Measurements from ENCODE around the gene NOD2. TPM values are rescaled to one million over a fixed set of nuclear protein-coding genes. Genes with fewer than 3 reads are reported as not detected.

Gene NOD2
- total RNA-seq, 3 donors from 2014 or later, result 2.9 to 6.2 (median 3.9) TPM

DNA sequence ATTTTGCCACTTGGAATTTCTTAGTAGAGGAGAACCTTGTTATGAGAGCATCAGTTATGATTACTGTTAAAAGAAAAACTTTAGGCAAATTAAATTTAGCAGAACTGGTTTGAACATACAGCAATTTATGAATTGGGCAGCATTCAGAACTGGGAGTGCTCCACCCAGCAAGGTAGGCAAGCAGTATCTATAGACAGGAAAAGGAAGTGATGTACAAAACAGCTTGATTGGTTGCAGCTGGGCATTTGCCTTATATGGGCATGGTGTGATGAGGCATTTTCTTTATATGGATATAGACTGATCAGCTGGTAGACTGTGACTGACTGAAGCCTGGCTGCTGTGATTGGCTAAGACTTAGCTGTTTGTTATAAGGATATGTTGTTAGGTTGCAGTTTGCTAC is 30.9 kb downstream of the NOD2 start:
- ATAC-seq, result no peak
- H3K4me3 Mint-ChIP-seq, result no peak overlapping the region
- H3K36me3 Mint-ChIP-seq (ENCODE audit: insufficient read depth), result peaks cover 26% of the 10 kb centered on the region

DNA sequence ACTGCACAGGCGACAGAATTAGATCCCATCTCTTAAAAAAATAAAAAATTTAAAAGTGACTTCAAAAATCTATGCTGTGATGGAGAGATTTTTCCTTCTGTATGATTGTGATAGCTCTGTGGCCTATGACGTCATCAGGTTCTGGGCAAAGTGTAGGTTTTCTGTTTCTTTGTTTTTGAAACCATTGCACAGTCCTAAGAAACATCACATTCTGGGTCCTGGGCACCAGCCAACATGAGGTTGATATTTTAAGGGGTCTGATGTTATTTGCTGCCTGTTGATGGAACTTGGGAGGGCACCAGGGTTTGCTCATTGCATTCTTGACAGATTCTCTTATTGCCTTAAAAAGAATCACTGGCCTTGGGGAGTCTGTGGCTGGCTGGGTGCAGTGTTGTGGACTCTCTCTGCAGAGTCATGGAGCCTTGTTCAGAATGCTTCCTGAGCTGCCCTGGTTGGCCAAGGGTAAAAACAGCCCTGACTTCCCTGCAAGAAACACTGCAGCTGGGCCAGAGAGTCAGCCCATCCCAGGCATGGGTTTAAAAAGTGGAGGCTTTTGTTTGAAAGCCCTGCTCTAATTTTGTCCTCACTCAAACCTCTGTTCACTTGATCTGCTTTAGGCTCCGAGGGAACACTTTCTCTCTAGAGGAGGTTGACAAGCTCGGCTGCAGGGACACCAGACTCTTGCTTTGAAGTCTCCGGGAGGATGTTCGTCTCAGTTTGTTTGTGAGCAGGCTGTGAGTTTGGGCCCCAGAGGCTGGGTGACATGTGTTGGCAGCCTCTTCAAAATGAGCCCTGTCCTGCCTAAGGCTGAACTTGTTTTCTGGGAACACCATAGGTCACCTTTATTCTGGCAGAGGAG is 38.0 kb downstream of the NOD2 start:
- no peaks in the 10 kb centered on the region for H3K27me3 Mint-ChIP-seq (ENCODE audit: low read depth)
- DNase-seq (no peak), ATAC-seq (peak; percentile 59 to 70)
- H3K4me1 Mint-ChIP-seq (ENCODE audit: low read depth), result peaks cover 24% of the 10 kb centered on the region
- H3K36me3 Mint-ChIP-seq (ENCODE audit: insufficient read depth), result peaks cover 5% of the 10 kb centered on the region
- H3K9me3 Mint-ChIP-seq, result no peaks in the 10 kb centered on the region
- no peak overlapping the region for H3K4me3 Mint-ChIP-seq

More for the DNA sequence above, 30.9 kb downstream of the NOD2 start:
- Mint-ChIP-seq H3K4me1 (ENCODE audit: low read depth) (peaks cover 27% of the 10 kb centered on the region), H3K27me3 (ENCODE audit: low read depth) (no peaks in the 10 kb centered on the region), H3K9me3 (peaks cover 12% of the 10 kb centered on the region)
- no peak for DNase-seq

- no peaks in the 10 kb centered on the region for H3K27me3 Mint-ChIP-seq (ENCODE audit: low read depth)
- no peaks in the 10 kb centered on the region for H3K9me3 Mint-ChIP-seq
- ATAC-seq, result no peak
- peaks cover 5% of the 10 kb centered on the region for H3K36me3 Mint-ChIP-seq (ENCODE audit: insufficient read depth)
- no peak overlapping the region for H3K4me3 Mint-ChIP-seq
- no peak for DNase-seq
- H3K4me1 Mint-ChIP-seq (ENCODE audit: low read depth), result peaks cover 31% of the 10 kb centered on the region
Measured at GRCh38 chr16:50731989-50732832, 38.8 kb downstream of the NOD2 start.

DNA sequence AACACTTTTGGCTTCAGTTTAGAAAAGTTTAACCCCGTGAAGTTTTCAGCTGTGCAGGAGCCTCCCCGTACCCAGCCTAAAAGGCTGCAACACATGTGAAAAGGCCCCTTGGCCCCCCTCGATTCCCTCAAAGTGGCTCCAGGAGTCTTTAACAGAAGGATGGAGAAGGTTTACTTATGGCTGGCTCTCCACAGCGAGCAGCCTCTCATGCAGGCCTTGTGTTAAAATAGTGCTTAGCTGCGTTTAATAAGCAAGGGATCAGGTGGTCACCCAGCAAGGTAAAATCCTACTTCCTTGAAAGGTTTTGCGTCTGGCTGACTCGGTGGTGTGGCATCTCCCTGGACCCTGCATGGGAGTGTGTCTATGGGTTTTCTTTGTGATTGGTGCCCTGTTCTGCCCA is 40.1 kb downstream of the NOD2 start:
- DNase-seq (no peak), ATAC-seq (no peak)
- peaks cover 33% of the 10 kb centered on the region for H3K4me1 Mint-ChIP-seq (ENCODE audit: low read depth)
- H3K27me3 Mint-ChIP-seq (ENCODE audit: low read depth), result no peaks in the 10 kb centered on the region
- H3K9me3 Mint-ChIP-seq, result no peaks in the 10 kb centered on the region
- peaks cover 8% of the 10 kb centered on the region for H3K36me3 Mint-ChIP-seq (ENCODE audit: insufficient read depth)
- no peak overlapping the region for H3K4me3 Mint-ChIP-seq

- no peak for DNase-seq
- peaks cover 11% of the 10 kb centered on the region for H3K36me3 Mint-ChIP-seq (ENCODE audit: insufficient read depth)
- H3K27me3 Mint-ChIP-seq (ENCODE audit: low read depth), result no peaks in the 10 kb centered on the region
- ATAC-seq, result peak in 1 of 2 donors; percentile 9
- H3K4me3 Mint-ChIP-seq, result no peak overlapping the region
- H3K9me3 Mint-ChIP-seq, result no peaks in the 10 kb centered on the region
- peaks cover 41% of the 10 kb centered on the region for H3K4me1 Mint-ChIP-seq (ENCODE audit: low read depth)
Measured at GRCh38 chr16:50735629-50736122, 42.3 kb downstream of the NOD2 start.

- Mint-ChIP-seq H3K4me1 (ENCODE audit: low read depth) (peaks cover 43% of the 10 kb centered on the region), H3K9me3 (no peaks in the 10 kb centered on the region)
- no peak for ATAC-seq
Measured at GRCh38 chr16:50736448-50736847, 43.0 kb downstream of the NOD2 start.

GRCh38 chr16:50737420-50737959 is 44.1 kb downstream of the NOD2 start:
- H3K9me3 Mint-ChIP-seq, result no peaks in the 10 kb centered on the region
- no peak for ATAC-seq

More at GRCh38 chr16:50736448-50736847, 43.0 kb downstream of the NOD2 start:
- Mint-ChIP-seq H3K4me3 (no peak overlapping the region), H3K27me3 (ENCODE audit: low read depth) (no peaks in the 10 kb centered on the region), H3K36me3 (ENCODE audit: insufficient read depth) (peaks cover 11% of the 10 kb centered on the region)
- DNase-seq, result no peak

DNA sequence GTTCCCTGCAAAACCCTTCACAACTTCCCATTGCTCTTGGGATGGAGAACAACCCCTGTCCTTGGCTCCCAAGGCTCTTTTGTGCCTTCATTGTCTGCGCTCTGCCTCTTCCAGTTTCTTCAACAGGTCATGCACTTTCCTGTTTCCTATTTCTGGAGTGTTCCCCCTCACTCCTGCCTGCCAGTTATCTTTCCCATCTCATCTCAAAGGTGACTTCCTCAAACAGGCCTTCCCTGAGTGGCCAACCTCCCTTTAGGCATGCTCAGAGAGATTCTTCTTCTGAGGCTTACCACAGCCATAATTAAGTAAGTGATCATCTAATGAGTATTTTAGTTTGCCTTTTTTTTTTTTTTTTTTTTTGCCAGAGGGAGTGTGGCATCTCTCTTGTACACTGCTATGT is 45.6 kb downstream of the NOD2 start:
- ATAC-seq (no peak), DNase-seq (no peak)
- H3K4me3 Mint-ChIP-seq, result no peak overlapping the region
- H3K9me3 Mint-ChIP-seq, result no peaks in the 10 kb centered on the region
- H3K4me1 Mint-ChIP-seq (ENCODE audit: low read depth), result peaks cover 46% of the 10 kb centered on the region
- peaks cover 8% of the 10 kb centered on the region for H3K36me3 Mint-ChIP-seq (ENCODE audit: insufficient read depth)
- H3K27me3 Mint-ChIP-seq (ENCODE audit: low read depth), result no peaks in the 10 kb centered on the region

More at GRCh38 chr16:50737420-50737959, 44.1 kb downstream of the NOD2 start:
- peaks cover 39% of the 10 kb centered on the region for H3K4me1 Mint-ChIP-seq (ENCODE audit: low read depth)
- H3K27me3 Mint-ChIP-seq (ENCODE audit: low read depth), result no peaks in the 10 kb centered on the region
- no peak for DNase-seq
- H3K4me3 Mint-ChIP-seq, result no peak overlapping the region
- peaks cover 8% of the 10 kb centered on the region for H3K36me3 Mint-ChIP-seq (ENCODE audit: insufficient read depth)

GRCh38 chr16:50740736-50741135 is 47.3 kb downstream of the NOD2 start:
- Mint-ChIP-seq H3K27me3 (ENCODE audit: low read depth) (no peaks in the 10 kb centered on the region), H3K4me1 (ENCODE audit: low read depth) (peaks cover 57% of the 10 kb centered on the region), H3K36me3 (ENCODE audit: insufficient read depth) (peaks cover 21% of the 10 kb centered on the region), H3K9me3 (no peaks in the 10 kb centered on the region), H3K4me3 (peak overlapping the region; percentile 83)
- DNase-seq, result no peak
- no peak for ATAC-seq

DNA sequence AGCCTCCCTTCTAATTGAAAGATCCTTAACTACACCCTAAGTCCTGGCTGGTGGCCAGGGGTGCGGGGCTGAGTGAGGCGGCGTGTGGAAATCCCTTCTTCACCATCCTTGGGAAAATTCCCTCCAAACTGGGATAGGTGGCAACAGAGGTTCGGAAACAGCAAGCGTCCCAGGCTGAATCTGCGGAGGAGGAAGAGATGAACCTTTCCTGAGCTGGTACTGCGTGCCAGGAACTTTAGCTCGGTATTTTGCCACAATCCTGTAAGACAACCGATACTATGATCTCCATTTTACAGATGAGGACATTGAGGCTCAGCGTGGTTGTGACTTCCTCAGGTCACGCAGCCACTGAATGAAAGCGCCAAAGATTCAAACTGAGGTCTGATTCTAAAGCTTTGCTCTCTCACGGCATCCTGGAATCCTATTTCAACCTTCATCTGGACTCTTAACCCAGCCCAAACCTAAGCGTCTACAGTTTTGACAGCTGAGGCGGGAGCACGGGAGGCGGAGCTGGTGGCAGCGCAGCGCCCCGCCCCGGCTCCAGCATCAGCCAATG is 47.9 kb downstream of the NOD2 start:
- H3K4me3 Mint-ChIP-seq, result peak overlapping the region; percentile 83
- H3K27me3 Mint-ChIP-seq (ENCODE audit: low read depth), result no peaks in the 10 kb centered on the region
- peaks cover 25% of the 10 kb centered on the region for H3K36me3 Mint-ChIP-seq (ENCODE audit: insufficient read depth)
- no peaks in the 10 kb centered on the region for H3K9me3 Mint-ChIP-seq
- peaks cover 56% of the 10 kb centered on the region for H3K4me1 Mint-ChIP-seq (ENCODE audit: low read depth)
- DNase-seq (no peak), ATAC-seq (peak in 1 of 2 donors; percentile 0)

DNA sequence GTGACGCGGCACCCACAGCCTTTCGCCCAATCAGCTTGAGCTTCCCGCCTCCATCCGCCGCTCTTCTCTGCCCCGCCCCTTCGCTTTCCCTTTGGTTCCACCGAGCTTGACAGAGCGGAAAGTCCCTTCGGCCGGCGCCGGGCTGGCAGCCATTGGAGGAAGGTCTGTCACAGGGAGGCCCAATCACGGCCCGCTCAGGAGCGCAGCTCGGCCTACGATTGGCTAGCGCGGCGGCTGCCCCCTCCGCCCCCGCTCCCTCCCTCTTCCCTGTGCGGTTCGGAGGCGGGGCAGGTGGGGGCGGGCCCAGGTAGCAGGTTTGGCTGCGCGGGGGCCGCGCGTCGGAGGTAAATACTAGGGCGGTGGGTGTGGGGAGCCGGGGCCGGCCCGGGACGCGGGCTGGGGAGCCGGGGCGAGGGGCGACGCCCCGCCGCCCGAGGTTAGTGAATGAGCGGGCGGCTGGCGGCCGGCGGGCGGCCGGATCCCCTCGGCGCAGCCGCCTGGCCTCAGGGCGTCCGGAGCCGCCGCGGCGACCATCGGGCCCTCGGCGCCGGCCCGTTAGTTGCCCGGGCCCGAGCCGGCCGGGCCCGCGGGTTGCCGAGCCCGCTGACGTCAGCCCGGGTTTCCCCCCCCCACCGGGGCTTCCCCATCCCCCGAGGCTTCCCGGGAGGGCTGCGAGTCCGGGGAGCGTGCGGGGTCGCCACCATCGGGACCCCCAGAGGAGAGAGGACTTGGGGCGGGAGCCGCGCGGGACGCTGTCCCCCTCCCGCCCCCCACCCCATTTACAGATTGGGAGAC is 48.6 kb downstream of the NOD2 start, which contains the start of gene CYLD:
CYLD (plus strand) TSS at position 306 of the 795 bp plus-strand sequence. CDS start 7,613 bp downstream, outside the sequence.
- H3K27me3 Mint-ChIP-seq (ENCODE audit: low read depth), result no peaks in the 10 kb centered on the region
- ATAC-seq (peak; percentile 91 to 92), DNase-seq (peak; percentile 99)
- H3K4me1 Mint-ChIP-seq (ENCODE audit: low read depth), result peaks cover 51% of the 10 kb centered on the region
- H3K36me3 Mint-ChIP-seq (ENCODE audit: insufficient read depth), result peaks cover 25% of the 10 kb centered on the region
- H3K4me3 Mint-ChIP-seq, result peak within 1 kb of the TSS; percentile 89
- no peaks in the 10 kb centered on the region for H3K9me3 Mint-ChIP-seq

DNA sequence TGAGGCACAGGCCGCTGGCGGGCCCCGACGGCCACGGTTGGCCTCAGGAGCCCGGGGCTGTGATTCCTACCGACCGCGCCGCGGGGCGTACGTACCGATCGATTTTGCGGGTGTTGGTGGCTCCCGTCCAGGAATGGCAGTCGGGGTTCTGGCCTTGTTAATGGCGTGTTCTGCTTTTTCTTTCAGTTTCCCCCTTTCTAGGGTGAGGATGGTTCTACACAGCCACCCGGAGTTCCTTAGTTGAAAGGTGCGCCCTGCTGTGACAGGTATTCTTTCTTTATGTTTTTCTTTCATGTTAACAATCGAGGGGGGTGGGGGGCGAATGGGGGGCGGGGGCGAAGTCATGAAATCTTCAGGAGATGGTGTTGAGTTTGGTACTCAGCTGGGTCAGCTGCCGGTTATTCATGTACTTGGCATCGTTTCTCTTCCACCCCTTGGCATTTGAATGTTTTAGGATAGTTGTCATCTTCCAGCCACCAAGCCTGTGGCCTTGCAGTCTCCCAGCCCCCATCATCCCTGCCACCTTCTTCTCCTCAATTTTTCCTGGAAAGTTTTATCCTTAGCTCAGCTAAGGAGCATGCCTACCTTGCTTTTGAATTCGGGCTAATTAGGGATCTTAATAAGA is 49.3 kb downstream of the NOD2 start:
- H3K4me3 Mint-ChIP-seq, result peak overlapping the region; percentile 89
- peaks cover 54% of the 10 kb centered on the region for H3K4me1 Mint-ChIP-seq (ENCODE audit: low read depth)
- ATAC-seq (peak; percentile 12 to 17), DNase-seq (peak; percentile 28)
- peaks cover 25% of the 10 kb centered on the region for H3K36me3 Mint-ChIP-seq (ENCODE audit: insufficient read depth)
- H3K27me3 Mint-ChIP-seq (ENCODE audit: low read depth), result no peaks in the 10 kb centered on the region
- no peaks in the 10 kb centered on the region for H3K9me3 Mint-ChIP-seq

All from activated T-cell treated with anti-CD3 and anti-CD28 coated beads, Interleukin-2, amount 50 U/mL, for 4 hours (primary cell).